ENCODE results near the gene ERAP2.

ERAP2 gene

GRCh38 chr5:96933764-96934707 lies 57.7 kb downstream of the ERAP2 start:
- TF ChIP-seq CTCF (IDR thresholded peaks at IDR 0.05; ENCODE audit: extremely low read depth, missing control alignments) = no peak
- DNase-seq (ENCODE audit: low spot score) = no peak

- peak; percentile 86 for DNase-seq (ENCODE audit: low spot score)
- no peak for TF ChIP-seq CTCF (IDR thresholded peaks at IDR 0.05; ENCODE audit: extremely low read depth, missing control alignments)
Observed at GRCh38 chr5:96934708-96935558, 58.6 kb downstream of the ERAP2 start.

- TF ChIP-seq CTCF (IDR thresholded peaks at IDR 0.05; ENCODE audit: extremely low read depth, missing control alignments) = no peak
- peak; percentile 90 for DNase-seq (ENCODE audit: low spot score)
Observed at GRCh38 chr5:96935559-96936430, 59.5 kb downstream of the ERAP2 start, which contains the start of gene LNPEP. LNPEP (plus strand) TSS chr5:96936080; CDS start chr5:96936156, 76 bp downstream.

GRCh38 chr5:96936431-96937320 lies 60.4 kb downstream of the ERAP2 start:
- TF ChIP-seq CTCF (IDR thresholded peaks at IDR 0.05; ENCODE audit: extremely low read depth, missing control alignments) = no peak
- DNase-seq (ENCODE audit: low spot score) = peak; percentile 38

GRCh38 chr5:96940586-96940985 lies 64.3 kb downstream of the ERAP2 start:
- no peak for TF ChIP-seq CTCF (IDR thresholded peaks at IDR 0.05; ENCODE audit: extremely low read depth, missing control alignments)

GRCh38 chr5:96941140-96941539 lies 64.8 kb downstream of the ERAP2 start:
- DNase-seq (ENCODE audit: low spot score) = no peak
- no peak for TF ChIP-seq CTCF (IDR thresholded peaks at IDR 0.05; ENCODE audit: extremely low read depth, missing control alignments)

More at GRCh38 chr5:96940586-96940985, 64.3 kb downstream of the ERAP2 start:
- no peak for DNase-seq (ENCODE audit: low spot score)
